ENCODE measurements around the gene ZMPSTE24.

- TF ChIP-seq CTCF (IDR thresholded peaks at IDR 0.05; ENCODE audit: low read depth, low read length, poor library complexity, severe bottlenecking) (no peak), EZH2phosphoT487 (IDR thresholded peaks at IDR 0.05; ENCODE audit: borderline replicate concordance, low read length) (no peak)
Observed at GRCh38 chr1:40305451-40305850, 47.4 kb downstream of the ZMPSTE24 start.
